HEK293 (cell line): ENCODE data around the gene UGT2A1.

ENCODE experiments used
- CTCF ChIA-PET: fragments of 350-600 bp; formaldehyde crosslinking; extraction: SDS; loops from one replicate; lab custom pipeline; 2021; ENCODE audit warnings: antibody characterized with exemption; lab: Yijun Ruan, JAX
- POLR2A ChIA-PET: fragments of 300-600 bp; formaldehyde crosslinking; extraction: SDS; loops from one replicate; lab custom pipeline; 2020; ENCODE audit warnings: antibody characterized with exemption, inconsistent platforms; lab: Yijun Ruan, JAX
- H3K27ac ChIP-seq: fragments of 200-500 bp; sonication (Bioruptor generic); 2 replicates; pipeline ENCODE4 v1.5.1; 2014; ENCODE audit warnings: low read depth, low read length, control low read depth, inconsistent platforms; ENCODE audit errors: extremely low read depth
- H3K36me3 ChIP-seq, 2 experiments: fragments of 200-500 bp in 1 of 2; sonication (Bioruptor generic) in 1 of 2; 1 replicate in 1 of 2; 2 replicates in 1 of 2; pipeline ENCODE4 v1.5.1; 2014 to 2017; ENCODE audit warnings: inconsistent platforms in 2 of 2, low read length in 2 of 2; ENCODE audit not compliant: control insufficient read depth in 2 of 2, insufficient read depth in 1 of 2
- H3K4me1 ChIP-seq: fragments of 200-500 bp; sonication (Bioruptor generic); 2 replicates; pipeline ENCODE4 v1.5.1; 2014; ENCODE audit warnings: mild to moderate bottlenecking, low read length, inconsistent platforms; ENCODE audit not compliant: control insufficient read depth, insufficient read depth
- H3K4me3 ChIP-seq: 2 replicates; pipeline ENCODE4 v1.5.1; 2011; ENCODE audit warnings: low read depth, mild to moderate bottlenecking, control low read depth, low read length, moderate library complexity
- H3K9me3 ChIP-seq: fragments of 200-500 bp; sonication (Bioruptor generic); 2 replicates; pipeline ENCODE4 v1.5.1; 2014; ENCODE audit warnings: low read depth, low read length, inconsistent platforms; ENCODE audit not compliant: control insufficient read depth, insufficient read depth
- ELK4 ChIP-seq: IDR thresholded peaks from 2 replicates; pipeline ENCODE4 v1.6.1; 2011; ENCODE audit warnings: mild to moderate bottlenecking, low read depth, low read length, borderline replicate concordance
- GFI1B ChIP-seq: fragments of 450-650 bp; formaldehyde crosslinking; IDR thresholded peaks from 2 replicates; pipeline ENCODE4 v1.5.1; 2016; ENCODE audit warnings: missing biosample characterization, missing genetic modification characterization
- REST ChIP-seq: fragments of 450-650 bp; formaldehyde crosslinking; IDR thresholded peaks from 2 replicates; pipeline ENCODE4 v1.5.1; 2016; ENCODE audit warnings: missing biosample characterization, missing genetic modification characterization
- SETDB1 ChIP-seq: IDR thresholded peaks from one replicate; pipeline ENCODE4 v1.6.1; 2017; ENCODE audit warnings: mild to moderate bottlenecking, low read length, moderate library complexity, mixed read lengths; ENCODE audit not compliant: insufficient read length
- TCF7L2 ChIP-seq: IDR thresholded peaks from 2 replicates; pipeline ENCODE4 v1.6.1; 2011; ENCODE audit warnings: low read depth, mild to moderate bottlenecking, inconsistent platforms, low read length, moderate library complexity, borderline replicate concordance
- ZBTB11 ChIP-seq: fragments of 450-650 bp; formaldehyde crosslinking; conservative IDR thresholded peaks from 2 replicates; pipeline ENCODE4 v1.5.1; 2016; ENCODE audit warnings: low read depth, missing biosample characterization, missing genetic modification characterization
- ZBTB8A ChIP-seq: fragments of 450-650 bp; formaldehyde crosslinking; IDR thresholded peaks from 2 replicates; pipeline ENCODE4 v1.5.1; 2016; ENCODE audit warnings: missing biosample characterization, missing genetic modification characterization
- ZFHX2 ChIP-seq: fragments of 450-650 bp; formaldehyde crosslinking; conservative IDR thresholded peaks from 2 replicates; pipeline ENCODE4 v1.5.1; 2016; ENCODE audit warnings: missing biosample characterization, missing genetic modification characterization
- ZNF140 ChIP-seq: fragments of 450-650 bp; formaldehyde crosslinking; IDR thresholded peaks from 2 replicates; pipeline ENCODE4 v1.5.1; 2016; ENCODE audit warnings: missing biosample characterization, missing genetic modification characterization
- ZNF266 ChIP-seq: fragments of 450-650 bp; formaldehyde crosslinking; IDR thresholded peaks from 2 replicates; pipeline ENCODE4 v1.5.1; 2016; ENCODE audit warnings: missing biosample characterization, missing genetic modification characterization, low read depth
- ZNF394 ChIP-seq: fragments of 450-650 bp; formaldehyde crosslinking; IDR thresholded peaks from 2 replicates; pipeline ENCODE4 v1.5.1; 2016; ENCODE audit warnings: missing biosample characterization, missing genetic modification characterization, mild to moderate bottlenecking, moderate library complexity, borderline replicate concordance
- ZNF426 ChIP-seq: fragments of 450-650 bp; formaldehyde crosslinking; IDR thresholded peaks from 2 replicates; pipeline ENCODE4 v1.5.1; 2017; ENCODE audit warnings: missing biosample characterization, missing genetic modification characterization, mild to moderate bottlenecking, inconsistent platforms, moderate library complexity
- ZNF433 ChIP-seq: fragments of 450-650 bp; formaldehyde crosslinking; IDR thresholded peaks from 2 replicates; pipeline ENCODE4 v1.5.1; 2016; ENCODE audit warnings: missing biosample characterization, missing genetic modification characterization, low read depth
- ZNF501 ChIP-seq: fragments of 450-650 bp; formaldehyde crosslinking; IDR thresholded peaks from 2 replicates; pipeline ENCODE4 v1.5.1; 2016; ENCODE audit warnings: missing biosample characterization, missing genetic modification characterization
- ZNF518A ChIP-seq: fragments of 450-650 bp; formaldehyde crosslinking; conservative IDR thresholded peaks from 2 replicates; pipeline ENCODE4 v1.5.1; 2016; ENCODE audit warnings: low read depth, missing biosample characterization, missing genetic modification characterization
- ZNF529 ChIP-seq: fragments of 450-650 bp; formaldehyde crosslinking; IDR thresholded peaks from 2 replicates; pipeline ENCODE4 v1.5.1; 2017; ENCODE audit warnings: missing genetic modification characterization, missing biosample characterization; ENCODE audit not compliant: insufficient replicate concordance
- ZNF555 ChIP-seq: fragments of 450-650 bp; formaldehyde crosslinking; conservative IDR thresholded peaks from 2 replicates; pipeline ENCODE4 v1.5.1; 2017; ENCODE audit warnings: missing biosample characterization, mild to moderate bottlenecking, missing genetic modification characterization, inconsistent platforms
- ZNF623 ChIP-seq: fragments of 450-650 bp; formaldehyde crosslinking; IDR thresholded peaks from 2 replicates; pipeline ENCODE4 v1.5.1; 2016; ENCODE audit warnings: missing biosample characterization, missing genetic modification characterization
- ZNF629 ChIP-seq: fragments of 450-650 bp; formaldehyde crosslinking; IDR thresholded peaks from 2 replicates; pipeline ENCODE4 v1.5.1; 2017; ENCODE audit warnings: missing biosample characterization, missing genetic modification characterization
- ZXDB ChIP-seq: fragments of 450-650 bp; formaldehyde crosslinking; IDR thresholded peaks from 2 replicates; pipeline ENCODE4 v1.5.1; 2016; ENCODE audit warnings: missing biosample characterization, missing genetic modification characterization

The UGT2A1 gene

GRCh38 chr4:69577245-69577644, 75.8 kb downstream of the UGT2A1 start:
- no peak overlapping the region for H3K4me3 ChIP-seq
- POLR2A ChIA-PET: no interaction called here
- no peaks in the 10 kb centered on the region for H3K9me3 ChIP-seq
- H3K4me1 ChIP-seq: no peaks in the 10 kb centered on the region
- CTCF ChIA-PET: no interaction called here
- H3K27ac ChIP-seq: no peak overlapping the region
- TF ChIP-seq ZNF518A (tag by site-specific recombination): peak; percentile 64
- 0 out of 2 replicates have a peak, but pooled peaks have one; percentile 47 for TF ChIP-seq ZNF501
- TF ChIP-seq ZNF140 (tag by site-specific recombination): peak; percentile 12; the same call in 1 of the 2 replicates
- peak; percentile 54 for TF ChIP-seq REST (tag by site-specific recombination)
- TF ChIP-seq ZNF629 (tag by site-specific recombination): no peak
- TF ChIP-seq ZNF623 (tag by site-specific recombination): peak; percentile 37; the same call in 1 of the 2 replicates
- peak; percentile 66 for TF ChIP-seq ZNF555 (tag by site-specific recombination)
- TF ChIP-seq ZBTB8A (tag by site-specific recombination): peak; percentile 42; the same call in 1 of the 2 replicates
- TF ChIP-seq SETDB1: no peak
- no peak for TF ChIP-seq TCF7L2
- TF ChIP-seq ZNF433 (tag by site-specific recombination): 0 out of 2 replicates have a peak, but pooled peaks have one; percentile 15
- TF ChIP-seq ZFHX2: no peak
- TF ChIP-seq ZNF529: no peak
- TF ChIP-seq ELK4: no peak
- no peak for TF ChIP-seq ZXDB (tag by site-specific recombination)
- TF ChIP-seq ZNF394: peak; percentile 69; the same call in 1 of the 2 replicates
- TF ChIP-seq ZBTB11: peak; percentile 65
- 0 out of 2 replicates have a peak, but pooled peaks have one; percentile 20 for TF ChIP-seq ZNF266 (tag by site-specific recombination)
- no peak for TF ChIP-seq GFI1B (tag by site-specific recombination)
- TF ChIP-seq ZNF426 (tag by site-specific recombination): peak; percentile 71
- no peaks in the 10 kb centered on the region for H3K36me3 ChIP-seq
